Fibroblast of pulmonary artery (primary cell): ENCODE data around the gene PTCD2.
"Not testable (repeated sequence)": the region's sequence is repeated elsewhere in the genome, so short reads cannot be mapped to it uniquely, and the experiment has no call there.

Experiments
- DNase-seq: peaks from one replicate; pipeline ENCODE4 v3.0.0-alpha.2; 2010; ENCODE audit warnings: low read depth
- H3K4me3 ChIP-seq: replicated peaks from 2 replicates; pipeline ENCODE4 v1.5.1; 2011; ENCODE audit warnings: low read depth, mild to moderate bottlenecking, control low read depth, low read length, moderate library complexity
- TF ChIP-seq, protein P1 (sequence below): IDR thresholded peaks from 2 replicates; pipeline ENCODE4 v1.5.1; 2011; ENCODE audit warnings: mild to moderate bottlenecking, control low read depth, low read length, inconsistent platforms; ENCODE audit errors: missing control alignments

The PTCD2 gene

DNA sequence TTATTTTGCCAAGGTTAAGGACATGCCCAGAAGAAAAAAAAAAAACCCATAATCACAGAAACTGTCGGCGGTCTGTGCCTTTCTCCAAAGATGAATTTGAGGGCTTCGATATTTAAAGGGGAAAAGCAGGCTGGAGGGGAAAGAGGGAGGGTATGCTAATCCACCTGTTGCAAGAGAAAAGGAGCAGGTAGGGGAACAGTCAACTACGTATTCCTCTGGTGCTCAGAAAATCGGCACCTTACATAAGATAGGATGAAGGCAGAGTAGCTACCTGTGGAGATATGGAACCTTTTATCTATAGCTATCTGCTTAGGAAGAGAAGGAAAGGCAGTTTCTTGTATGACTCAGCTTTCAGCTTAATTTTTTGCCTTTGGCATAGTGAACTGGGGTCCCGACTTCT is 77.7 kb downstream of the PTCD2 start:
- H3K4me3 ChIP-seq = no peak overlapping the region
- TF ChIP-seq, protein P1, sequence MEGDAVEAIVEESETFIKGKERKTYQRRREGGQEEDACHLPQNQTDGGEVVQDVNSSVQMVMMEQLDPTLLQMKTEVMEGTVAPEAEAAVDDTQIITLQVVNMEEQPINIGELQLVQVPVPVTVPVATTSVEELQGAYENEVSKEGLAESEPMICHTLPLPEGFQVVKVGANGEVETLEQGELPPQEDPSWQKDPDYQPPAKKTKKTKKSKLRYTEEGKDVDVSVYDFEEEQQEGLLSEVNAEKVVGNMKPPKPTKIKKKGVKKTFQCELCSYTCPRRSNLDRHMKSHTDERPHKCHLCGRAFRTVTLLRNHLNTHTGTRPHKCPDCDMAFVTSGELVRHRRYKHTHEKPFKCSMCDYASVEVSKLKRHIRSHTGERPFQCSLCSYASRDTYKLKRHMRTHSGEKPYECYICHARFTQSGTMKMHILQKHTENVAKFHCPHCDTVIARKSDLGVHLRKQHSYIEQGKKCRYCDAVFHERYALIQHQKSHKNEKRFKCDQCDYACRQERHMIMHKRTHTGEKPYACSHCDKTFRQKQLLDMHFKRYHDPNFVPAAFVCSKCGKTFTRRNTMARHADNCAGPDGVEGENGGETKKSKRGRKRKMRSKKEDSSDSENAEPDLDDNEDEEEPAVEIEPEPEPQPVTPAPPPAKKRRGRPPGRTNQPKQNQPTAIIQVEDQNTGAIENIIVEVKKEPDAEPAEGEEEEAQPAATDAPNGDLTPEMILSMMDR = no peak
- no peak for DNase-seq

DNA sequence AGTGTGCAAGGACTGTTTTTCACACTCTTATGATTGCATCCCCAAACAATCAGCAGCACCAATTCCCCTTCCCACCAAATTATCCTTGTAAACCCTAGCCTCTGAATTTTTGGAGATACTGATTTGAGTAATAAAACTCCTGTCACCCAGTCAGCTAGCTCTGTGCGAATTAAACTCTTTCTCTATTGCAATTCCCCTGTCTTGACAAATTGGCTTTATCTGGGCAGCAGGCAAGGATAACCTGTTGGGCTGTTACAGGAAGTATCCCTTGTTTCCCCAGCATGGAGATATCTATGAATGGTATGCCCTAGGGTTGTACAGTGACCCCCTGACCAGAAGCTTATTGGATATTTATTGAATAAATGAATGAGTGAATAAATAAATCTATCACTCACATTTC is 80.8 kb downstream of the PTCD2 start:
- no peak overlapping the region for H3K4me3 ChIP-seq
- TF ChIP-seq, protein P1 = no peak
- no peak for DNase-seq

DNA sequence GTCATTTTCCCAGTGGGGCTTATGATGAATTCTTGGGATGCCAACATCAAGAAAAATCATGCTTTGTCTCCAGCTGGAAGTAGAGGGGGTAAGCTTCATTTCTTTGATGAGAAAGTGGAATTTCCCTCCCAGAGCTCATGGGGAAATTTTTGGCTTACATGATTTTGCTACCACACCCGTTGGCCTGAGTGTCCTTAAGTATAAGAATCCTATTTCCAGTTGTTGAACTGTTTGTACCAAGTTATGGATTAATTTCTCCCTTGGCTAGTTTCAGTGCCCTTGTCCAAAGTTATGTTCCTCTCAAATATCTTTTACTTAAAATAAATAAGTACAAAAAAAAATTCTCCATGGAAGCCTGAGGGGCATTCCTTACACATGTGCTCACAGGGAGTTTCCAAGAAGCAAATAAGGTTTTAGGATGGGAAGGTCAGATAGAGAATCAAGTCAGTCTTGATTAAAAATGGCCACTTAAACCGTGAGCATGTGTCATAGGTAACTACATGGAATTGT is 82.3 kb downstream of the PTCD2 start:
- H3K4me3 ChIP-seq = no peak overlapping the region
- TF ChIP-seq, protein P1 = no peak
- no peak for DNase-seq

DNA sequence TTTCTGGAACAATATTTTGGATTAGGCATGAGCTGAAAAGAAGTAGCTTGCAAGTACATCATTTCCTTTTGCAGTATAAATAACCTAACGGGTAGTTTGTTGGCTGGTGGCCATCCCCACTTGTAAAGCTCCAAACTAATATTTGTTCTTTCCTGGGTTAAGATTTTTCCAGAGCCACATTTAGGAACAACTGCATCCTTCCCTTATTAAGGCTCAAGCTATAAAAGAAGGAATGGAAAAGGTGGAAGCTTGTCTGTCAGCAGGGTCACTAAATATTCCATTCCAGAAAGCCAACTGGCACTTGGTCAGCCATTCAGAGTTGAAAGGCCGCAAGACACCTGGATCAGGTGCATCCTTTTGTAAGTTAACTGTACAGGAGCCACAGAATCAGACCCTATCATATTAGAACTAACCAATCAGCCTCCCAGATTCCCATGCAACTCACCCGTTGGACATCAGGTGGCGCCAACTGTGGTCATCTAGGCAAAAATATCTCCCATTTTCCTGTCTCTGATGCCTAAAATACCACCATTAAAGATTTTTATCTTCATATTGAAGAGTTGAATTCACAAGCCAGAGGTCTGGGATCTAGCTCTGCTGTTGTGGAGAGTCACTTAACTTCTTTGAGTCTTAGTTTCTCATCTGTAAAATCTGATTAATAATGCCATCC is 82.9 kb downstream of the PTCD2 start:
- H3K4me3 ChIP-seq = no peak overlapping the region
- TF ChIP-seq, protein P1 = peak; percentile 42
- DNase-seq = no peak

DNA sequence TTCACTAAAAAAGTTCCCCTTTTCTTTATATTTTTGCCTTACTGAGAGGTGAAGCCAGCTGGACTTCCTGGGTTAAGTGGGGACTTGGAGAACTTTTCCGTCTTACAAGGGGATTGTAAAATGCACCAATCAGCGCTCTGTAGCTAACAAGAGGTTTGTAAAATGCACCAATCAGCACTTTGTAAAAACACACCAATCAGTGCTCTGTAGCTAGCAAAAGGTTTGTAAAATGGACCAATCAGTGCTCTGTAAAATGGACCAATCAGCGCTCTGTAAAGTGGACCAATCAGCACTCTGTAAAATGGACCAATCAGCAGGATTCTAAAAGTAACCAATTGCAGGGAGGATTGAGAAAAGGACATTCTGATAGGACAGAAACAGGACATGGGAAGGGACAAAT is 84.6 kb downstream of the PTCD2 start:
- not testable (repeated sequence) for H3K4me3 ChIP-seq, DNase-seq

DNA sequence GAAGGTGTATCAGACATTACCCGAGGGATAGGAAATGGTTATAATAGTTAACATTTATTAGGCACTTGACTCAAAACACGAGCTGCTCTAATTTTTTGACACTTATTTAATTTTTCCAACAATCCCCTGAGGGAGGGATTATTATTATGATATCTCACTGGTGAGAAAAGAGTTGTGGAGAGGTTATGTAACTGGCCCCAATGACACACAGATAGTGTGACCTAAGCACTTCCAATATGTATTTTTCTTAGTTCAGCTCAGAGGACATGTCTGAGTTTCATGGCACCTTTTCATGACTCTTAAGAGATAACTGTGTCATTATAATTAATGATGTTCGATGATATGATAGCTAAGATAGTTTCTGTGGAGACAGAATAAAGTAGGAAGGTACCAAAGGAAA is 86.9 kb downstream of the PTCD2 start:
- DNase-seq = no peak
- TF ChIP-seq, protein P1 = no peak
- H3K4me3 ChIP-seq = no peak overlapping the region

DNA sequence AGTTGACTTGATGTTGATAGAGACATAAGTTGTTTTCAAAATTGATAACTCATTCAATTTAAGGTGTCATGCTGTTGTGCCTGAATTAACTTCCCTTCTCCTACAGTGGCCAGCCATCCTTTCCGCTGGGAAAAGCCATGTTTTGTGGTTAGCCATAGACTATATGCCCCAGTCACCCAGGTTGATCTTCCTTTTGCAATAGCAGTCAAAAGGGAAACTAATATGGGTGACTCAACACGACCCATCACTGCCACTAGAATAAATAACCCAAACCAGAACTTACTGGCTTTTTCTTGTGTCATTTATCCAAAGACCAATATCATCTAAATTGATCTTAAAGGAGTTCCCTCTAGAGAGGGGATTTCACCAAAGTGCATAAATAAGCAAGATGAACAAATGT is 87.4 kb downstream of the PTCD2 start:
- TF ChIP-seq, protein P1 = no peak
- H3K4me3 ChIP-seq = no peak overlapping the region
- DNase-seq = no peak
